ENCODE measurements around the gene KIFC3. TPM values are rescaled to one million over a fixed set of nuclear protein-coding genes. Genes with fewer than 3 reads are reported as not detected.
A peak's percentile ranks its signal among the peaks of the same experiment; 100 is the strongest.
"Not testable (repeated sequence)": the region's sequence is repeated elsewhere in the genome, so short reads cannot be mapped to it uniquely, and the experiment has no call there.

The KIFC3 gene
- total RNA-seq, 3 donors from 2014 or later: 15.7 to 36.1 (median 35.1) TPM

- H3K4me3 ChIP-seq: no peak overlapping the region
- H3K4me1 ChIP-seq: peaks cover 0 to 11% of the 10 kb centered on the region in 2 donors
- TF ChIP-seq POLR2A (IDR thresholded peaks at IDR 0.05) (no peak), CTCF (IDR thresholded peaks at IDR 0.05) (no peak), POLR2AphosphoS5 (IDR thresholded peaks at IDR 0.05) (no peak)
- H3K9me3 ChIP-seq: no peaks in the 10 kb centered on the region
- no peaks in the 10 kb centered on the region for H3K27me3 ChIP-seq
- H3K36me3 ChIP-seq: no peaks in the 10 kb centered on the region
- intact Hi-C loops (cut with DNase I; ENCODE audit: low total_unique reads): no loop called here
- DNase-seq (ENCODE audit: low spot score in 2 of 2): no peak
- H3K27ac ChIP-seq: no peak overlapping the region
Measured at GRCh38 chr16:57818377-57819064, 16.2 kb upstream of the KIFC3 start.

- no peaks in the 10 kb centered on the region for H3K27me3 ChIP-seq
- no peaks in the 10 kb centered on the region for H3K36me3 ChIP-seq
- DNase-seq (ENCODE audit: low spot score in 2 of 2): no peak
- intact Hi-C loops (cut with DNase I; ENCODE audit: low total_unique reads): no loop called here
- no peak overlapping the region for H3K27ac ChIP-seq
- H3K9me3 ChIP-seq: no peaks in the 10 kb centered on the region
- peaks cover 0 to 7% of the 10 kb centered on the region in 2 donors for H3K4me1 ChIP-seq
- H3K4me3 ChIP-seq: no peak overlapping the region
- no peak for TF ChIP-seq POLR2A (IDR thresholded peaks at IDR 0.05)
- no peak for TF ChIP-seq POLR2AphosphoS5 (IDR thresholded peaks at IDR 0.05)
- TF ChIP-seq CTCF (IDR thresholded peaks at IDR 0.05): no peak
Measured at GRCh38 chr16:57817680-57818079, 15.4 kb upstream of the KIFC3 start.

GRCh38 chr16:57815987-57816745, 13.9 kb upstream of the KIFC3 start:
- no peaks in the 10 kb centered on the region for H3K9me3 ChIP-seq
- TF ChIP-seq POLR2A (IDR thresholded peaks at IDR 0.05): no peak
- TF ChIP-seq POLR2AphosphoS5 (IDR thresholded peaks at IDR 0.05): peak; percentile 57 to 95 (median 65)
- intact Hi-C loops (cut with DNase I; ENCODE audit: low total_unique reads): no loop called here
- no peaks in the 10 kb centered on the region for H3K36me3 ChIP-seq
- peak overlapping the region; percentile 90 to 91 for H3K27ac ChIP-seq
- no peaks in the 10 kb centered on the region for H3K27me3 ChIP-seq
- peaks cover 0 to 7% of the 10 kb centered on the region in 2 donors for H3K4me1 ChIP-seq
- peak overlapping the region in 1 of 3 donors; percentile 31 for H3K4me3 ChIP-seq
- DNase-seq (ENCODE audit: low spot score in 2 of 2): peak; percentile 91 to 96

- no peak overlapping the region for H3K4me3 ChIP-seq
- TF ChIP-seq POLR2A (IDR thresholded peaks at IDR 0.05) (no peak), POLR2AphosphoS5 (IDR thresholded peaks at IDR 0.05) (no peak), CTCF (IDR thresholded peaks at IDR 0.05) (no peak)
- intact Hi-C loops (cut with DNase I; ENCODE audit: low total_unique reads): no loop called here
- H3K4me1 ChIP-seq: peaks cover 0 to 14% of the 10 kb centered on the region in 2 donors
- H3K36me3 ChIP-seq: no peaks in the 10 kb centered on the region
- peak overlapping the region in 1 of 2 donors; percentile 91 for H3K27ac ChIP-seq
- H3K27me3 ChIP-seq: no peaks in the 10 kb centered on the region
- no peaks in the 10 kb centered on the region for H3K9me3 ChIP-seq
- no peak for DNase-seq (ENCODE audit: low spot score in 2 of 2)
Measured at GRCh38 chr16:57814896-57815295, 12.6 kb upstream of the KIFC3 start.

GRCh38 chr16:57813466-57813865, 11.2 kb upstream of the KIFC3 start:
- H3K36me3 ChIP-seq: no peaks in the 10 kb centered on the region
- no peaks in the 10 kb centered on the region for H3K9me3 ChIP-seq
- H3K4me1 ChIP-seq: peaks cover 0 to 15% of the 10 kb centered on the region in 2 donors
- TF ChIP-seq POLR2AphosphoS5 (IDR thresholded peaks at IDR 0.05) (no peak), POLR2A (IDR thresholded peaks at IDR 0.05) (no peak), CTCF (IDR thresholded peaks at IDR 0.05) (no peak)
- H3K4me3 ChIP-seq: no peak overlapping the region
- no peak overlapping the region for H3K27ac ChIP-seq
- intact Hi-C loops (cut with DNase I; ENCODE audit: low total_unique reads): no loop called here
- no peak for DNase-seq (ENCODE audit: low spot score in 2 of 2)
- H3K27me3 ChIP-seq: no peaks in the 10 kb centered on the region

GRCh38 chr16:57811340-57811739, 9.0 kb upstream of the KIFC3 start:
- H3K4me3 ChIP-seq; H3K27ac ChIP-seq; H3K27me3 ChIP-seq; intact Hi-C loops (cut with DNase I; ENCODE audit: low total_unique reads); H3K9me3 ChIP-seq; H3K36me3 ChIP-seq; DNase-seq (ENCODE audit: low spot score in 2 of 2): not testable (repeated sequence)
- peaks cover 0 to 15% of the 10 kb centered on the region in 2 donors for H3K4me1 ChIP-seq

All from breast epithelium (tissue), 4 donors.